Upper lobe of left lung (tissue), 6 donors: Measurements from ENCODE around the gene PDC. TPM values are rescaled to one million over a fixed set of nuclear protein-coding genes. Genes with fewer than 3 reads are reported as not detected.

Experiments
- ATAC-seq, 2 donors: fragments of 200-7000 bp; cut with Tn5 transposase; one replicate each; pipeline ENCODE4 v1.9.1; 2022; ENCODE audit warnings: mild to moderate bottlenecking in 2 of 2, moderate library complexity in 2 of 2; ENCODE audit not compliant: low FRiP score in 2 of 2
- DNase-seq, 2 donors: peaks; one replicate each; pipeline ENCODE4 v3.0.0-alpha.2; 2019 to 2020
- H3K27ac ChIP-seq, 4 donors: fragments of 200-600 bp; sonication (generic); one replicate each; pipeline ENCODE4 v1.5.1; 2016 to 2019
- H3K27me3 ChIP-seq, 4 donors: fragments of 200-600 bp; sonication (generic); one replicate each; pipeline ENCODE4 v1.5.1; 2017 to 2019
- H3K36me3 ChIP-seq, 4 donors: fragments of 200-600 bp; sonication (generic); one replicate each; pipeline ENCODE4 v1.5.1; 2016 to 2019
- H3K4me1 ChIP-seq, 4 donors: fragments of 200-600 bp; sonication (generic); one replicate each; pipeline ENCODE4 v1.5.1; 2018 to 2019
- H3K4me3 ChIP-seq, 4 donors: fragments of 200-600 bp; sonication (generic); one replicate each; pipeline ENCODE4 v1.5.1; 2017 to 2019; ENCODE audit warnings: mild to moderate bottlenecking in 2 of 4, moderate library complexity in 1 of 4
- H3K9me3 ChIP-seq, 4 donors: fragments of 200-600 bp; sonication (generic); one replicate each; pipeline ENCODE4 v1.5.1; 2018 to 2019
- CTCF ChIP-seq, 6 experiments: fragments of 450-650 bp in 4 of 6; fragments of 200-600 bp in 2 of 6; sonication (generic) in 2 of 6; IDR thresholded peaks; one replicate each; pipeline ENCODE4 v1.5.1; 2016 to 2019; ENCODE audit warnings: antibody characterized with exemption in 6 of 6
- EP300 ChIP-seq, 4 donors: sonication (generic); formaldehyde crosslinking; IDR thresholded peaks; one replicate each; pipeline ENCODE4 v1.5.1; 2017; ENCODE audit warnings: antibody characterized with exemption in 4 of 4, control low read depth in 2 of 4
- POLR2A ChIP-seq, 4 donors: fragments of 450-650 bp; IDR thresholded peaks; one replicate each; pipeline ENCODE4 v1.5.1; 2016 to 2017; ENCODE audit warnings: antibody characterized with exemption in 4 of 4, mild to moderate bottlenecking in 2 of 4
- POLR2AphosphoS5 ChIP-seq, 2 donors: sonication (generic); formaldehyde crosslinking; IDR thresholded peaks; one replicate each; pipeline ENCODE4 v1.5.1; 2017; ENCODE audit warnings: antibody characterized with exemption in 2 of 2
- WGBS, 2 donors: methylation state at CpG; one replicate each; pipeline ENCODE4 v1.1.5; 2017 to 2018; 5-methylcytosine and 5-hydroxymethylcytosine counted together
- total RNA-seq, 6 donors: library from RNA; depleted of rRNA in 4 of 6; stranded (reverse); fragments of >200 nt in 4 of 6; gene quantifications; one replicate each; pipeline versions ENCODE4 v1.1.0 to v1.2.1, GENCODE V29; 2016 to 2021
- donor health status: DM: no; HTN: no; CAD: no; lungs with moderate emphysema.
- donor health status: DM: no; HTN: yes; CAD: no; lungs with severe emphysema.

The PDC gene
- total RNA-seq, 6 donors from 2014 or later: not detected

GRCh38 chr1:186442651-186443375, 18.1 kb downstream of the PDC start:
- Histone ChIP-seq H3K27me3 (no peaks in the 10 kb centered on the region), H3K9me3 (no peaks in the 10 kb centered on the region), H3K27ac (no peak overlapping the region), H3K4me1 (peaks cover 0 to 5% (median 0%) of the 10 kb centered on the region in 4 donors), H3K4me3 (no peak overlapping the region), H3K36me3 (no peaks in the 10 kb centered on the region)
- WGBS, 2 donors: 9 to 17% methylated on average over 1 of the region's 1 CpG
- ATAC-seq (no peak), DNase-seq (no peak)
- TF ChIP-seq EP300 (IDR thresholded peaks at IDR 0.05) (no peak), POLR2AphosphoS5 (IDR thresholded peaks at IDR 0.05) (no peak), POLR2A (IDR thresholded peaks at IDR 0.05) (no peak), CTCF (IDR thresholded peaks at IDR 0.05) (no peak)

DNA sequence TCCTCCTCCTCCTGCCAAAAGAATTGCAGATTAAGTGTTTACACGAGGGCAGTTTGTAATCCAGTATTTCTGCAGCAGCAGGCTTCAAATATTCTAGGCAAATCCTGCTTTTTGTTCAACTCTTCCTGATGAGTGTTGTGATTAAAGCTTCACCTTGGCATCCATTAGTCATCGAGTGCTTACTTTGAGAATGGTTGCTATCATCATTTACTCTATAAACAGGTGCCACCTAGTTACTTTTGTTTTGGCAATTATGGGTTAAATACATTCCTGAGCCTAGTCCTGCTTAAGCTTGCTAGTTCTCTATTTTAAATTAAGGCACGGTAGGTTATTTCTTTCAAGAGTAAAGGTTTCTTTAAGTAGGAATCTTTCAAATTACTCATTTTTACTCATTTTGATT, 20.3 kb downstream of the PDC start:
- WGBS, 2 donors: 42 to 47% methylated on average over 3 of the region's 3 CpGs
- ATAC-seq: no peak
- H3K4me3 ChIP-seq: no peak overlapping the region
- H3K9me3 ChIP-seq: no peaks in the 10 kb centered on the region
- H3K36me3 ChIP-seq: no peaks in the 10 kb centered on the region
- peaks cover 0 to 5% (median 0%) of the 10 kb centered on the region in 4 donors for H3K4me1 ChIP-seq
- DNase-seq: no peak
- H3K27me3 ChIP-seq: no peaks in the 10 kb centered on the region
- TF ChIP-seq EP300 (IDR thresholded peaks at IDR 0.05) (no peak), POLR2A (IDR thresholded peaks at IDR 0.05) (no peak), POLR2AphosphoS5 (IDR thresholded peaks at IDR 0.05) (no peak), CTCF (IDR thresholded peaks at IDR 0.05) (no peak)
- H3K27ac ChIP-seq: no peak overlapping the region

DNA sequence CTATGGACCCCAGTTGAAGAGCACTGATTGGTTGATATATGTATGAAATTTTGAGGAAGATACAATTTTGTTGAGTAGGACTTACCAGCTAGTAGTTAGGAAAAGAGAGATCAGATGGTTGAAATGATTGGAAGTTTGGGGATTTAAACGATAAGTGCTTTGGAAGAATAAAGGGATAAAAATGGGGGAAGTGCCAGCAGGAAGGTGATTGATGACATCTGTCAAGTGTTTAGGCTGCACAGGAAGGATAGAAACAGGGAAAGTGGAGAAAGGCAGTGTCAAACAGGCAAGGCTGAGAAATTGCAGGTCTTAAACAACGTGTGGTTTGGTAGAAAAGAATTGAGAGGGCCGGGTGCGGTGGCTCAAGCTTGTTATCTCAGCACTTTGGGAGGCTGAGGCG, 22.3 kb downstream of the PDC start:
- no peak for TF ChIP-seq CTCF (IDR thresholded peaks at IDR 0.05)
- TF ChIP-seq EP300 (IDR thresholded peaks at IDR 0.05): no peak
- TF ChIP-seq POLR2AphosphoS5 (IDR thresholded peaks at IDR 0.05): no peak
- no peak for TF ChIP-seq POLR2A (IDR thresholded peaks at IDR 0.05)
- no peak for DNase-seq
- ATAC-seq: no peak
- Histone ChIP-seq H3K36me3 (no peaks in the 10 kb centered on the region), H3K9me3 (no peaks in the 10 kb centered on the region), H3K27ac (no peak overlapping the region), H3K4me3 (no peak overlapping the region), H3K4me1 (peaks cover 0 to 5% (median 0%) of the 10 kb centered on the region in 4 donors), H3K27me3 (no peaks in the 10 kb centered on the region)
- 69 to 75% methylated on average over 5 of the region's 5 CpGs for WGBS, 2 donors

- Histone ChIP-seq H3K27ac (no peak overlapping the region), H3K9me3 (no peaks in the 10 kb centered on the region), H3K27me3 (no peaks in the 10 kb centered on the region), H3K4me3 (no peak overlapping the region), H3K4me1 (no peaks in the 10 kb centered on the region), H3K36me3 (no peaks in the 10 kb centered on the region)
- TF ChIP-seq POLR2AphosphoS5 (IDR thresholded peaks at IDR 0.05): no peak
- TF ChIP-seq CTCF (IDR thresholded peaks at IDR 0.05): no peak
- no peak for TF ChIP-seq POLR2A (IDR thresholded peaks at IDR 0.05)
- TF ChIP-seq EP300 (IDR thresholded peaks at IDR 0.05): no peak
- ATAC-seq (no peak), DNase-seq (no peak)
- WGBS, 2 donors: 70 to 81% methylated on average over 1 of the region's 1 CpG
Measured at GRCh38 chr1:186435336-186435735, 25.6 kb downstream of the PDC start.

- no peak overlapping the region for H3K27ac ChIP-seq
- 87 to 88% methylated on average over 3 of the region's 3 CpGs for WGBS, 2 donors
- no peaks in the 10 kb centered on the region for H3K36me3 ChIP-seq
- no peaks in the 10 kb centered on the region for H3K9me3 ChIP-seq
- no peak for ATAC-seq
- TF ChIP-seq POLR2A (IDR thresholded peaks at IDR 0.05) (no peak), CTCF (IDR thresholded peaks at IDR 0.05) (no peak), POLR2AphosphoS5 (IDR thresholded peaks at IDR 0.05) (no peak), EP300 (IDR thresholded peaks at IDR 0.05) (no peak)
- DNase-seq: no peak
- no peaks in the 10 kb centered on the region for H3K4me1 ChIP-seq
- no peak overlapping the region for H3K4me3 ChIP-seq
- H3K27me3 ChIP-seq: no peaks in the 10 kb centered on the region
Measured at GRCh38 chr1:186429017-186429416, 31.9 kb downstream of the PDC start.
